NCI-H146 treated with DMSO at 0.1 percent for 48 hours (cell line): ENCODE data around the gene LTC4S.

Source experiments
- DNase-seq: peaks from one replicate; lab custom pipeline; 2025; ENCODE audit not compliant: unreplicated experiment; lab: John Stamatoyannopoulos, UW

Gene LTC4S

GRCh38 chr5:179840766-179841165 is 47.0 kb downstream of the LTC4S start:
- DNase-seq: no peak

- DNase-seq: no peak
These were observed 47.8 kb downstream of the LTC4S start for GRCh38 chr5:179841621-179842020.
